IMR-90 (cell line): ENCODE results near the gene CEBPE. TPM values are rescaled to one million over a fixed set of nuclear protein-coding genes. Genes with fewer than 3 reads are reported as not detected.
A peak's percentile ranks its signal among the peaks of the same experiment; 100 is the strongest.

Experiments used
- ATAC-seq: fragments of 200-7000 bp; cut with Tn5 transposase; 2 replicates; pipeline ENCODE4 v1.9.1; 2020; ENCODE audit warnings: low read depth, mild to moderate bottlenecking, moderate library complexity
- BruUV-seq: library from RNA; stranded (reverse); fragments of 400-500 nt; replicated peaks from 2 replicates; lab custom pipeline; 2021; lab: Mats Ljungman, UMichigan
- CTCF ChIA-PET: fragments of 300-600 bp; formaldehyde crosslinking; extraction: SDS; loops from one replicate; lab custom pipeline; 2021; ENCODE audit warnings: antibody characterized with exemption; lab: Yijun Ruan, JAX
- POLR2A ChIA-PET: fragments of 300-600 bp; sonication (Branson Sonifier 250); formaldehyde crosslinking; loops from one replicate; lab custom pipeline; 2022; ENCODE audit warnings: antibody characterized with exemption; ENCODE audit not compliant: unreplicated experiment; lab: Charles Lee
- DNase-seq: peaks from one replicate; pipeline ENCODE4 v3.0.0; 2013
- H2AFZ ChIP-seq: replicated peaks from 2 replicates; pipeline ENCODE3; 2013; ENCODE audit warnings: low read length, mild to moderate bottlenecking; ENCODE audit not compliant: poor library complexity
- H2AK5ac ChIP-seq: 2 replicates; pipeline ENCODE4 v1.6.1; 2013; ENCODE audit warnings: low read depth, low read length, inconsistent platforms
- H2AK9ac ChIP-seq: replicated peaks from 2 replicates; pipeline ENCODE3; 2013; ENCODE audit warnings: mild to moderate bottlenecking, low read depth, low read length, moderate library complexity; ENCODE audit not compliant: poor library complexity
- H2BK120ac ChIP-seq: 2 replicates; pipeline ENCODE4 v1.6.1; 2013; ENCODE audit warnings: low read depth, low read length, inconsistent platforms
- H2BK15ac ChIP-seq: 3 replicates; pipeline ENCODE4 v1.6.1; 2013; ENCODE audit warnings: low read depth, low read length, inconsistent platforms
- H2BK20ac ChIP-seq: 2 replicates; pipeline ENCODE4 v1.6.1; 2013; ENCODE audit warnings: low read depth, mild to moderate bottlenecking, inconsistent platforms, low read length, moderate library complexity
- H2BK5ac ChIP-seq: 2 replicates; pipeline ENCODE4 v1.6.1; 2013; ENCODE audit warnings: mild to moderate bottlenecking, low read depth, low read length, inconsistent platforms; ENCODE audit not compliant: poor library complexity, severe bottlenecking
- H3K14ac ChIP-seq: replicated peaks from 2 replicates; pipeline ENCODE4 v1.6.1; 2013; ENCODE audit warnings: low read depth, low read length, inconsistent platforms
- H3K18ac ChIP-seq: 2 replicates; pipeline ENCODE4 v1.6.1; 2013; ENCODE audit warnings: low read depth, low read length, control low read depth
- H3K23ac ChIP-seq: 2 replicates; pipeline ENCODE4 v1.6.1; 2013; ENCODE audit warnings: low read depth, low read length, inconsistent platforms
- H3K27ac ChIP-seq: 2 replicates; pipeline ENCODE4 v1.5.1; 2013; ENCODE audit warnings: mild to moderate bottlenecking, control low read depth, low read length; ENCODE audit not compliant: insufficient read depth
- H3K27me3 ChIP-seq: 2 replicates; pipeline ENCODE4 v1.6.1; 2013; ENCODE audit warnings: low read length; ENCODE audit not compliant: control insufficient read depth, insufficient read depth
- H3K36me3 ChIP-seq: 2 replicates; pipeline ENCODE4 v1.6.1; 2013; ENCODE audit warnings: low read length, mixed read lengths; ENCODE audit not compliant: control insufficient read depth, insufficient read depth
- H3K4ac ChIP-seq: 2 replicates; pipeline ENCODE4 v1.6.1; 2013; ENCODE audit warnings: low read depth, low read length, inconsistent platforms
- H3K4me1 ChIP-seq: 2 replicates; pipeline ENCODE4 v1.6.1; 2013; ENCODE audit warnings: low read length, mixed read lengths; ENCODE audit not compliant: control insufficient read depth, insufficient read depth
- H3K4me2 ChIP-seq: 2 replicates; pipeline ENCODE4 v1.6.1; 2013; ENCODE audit warnings: low read depth, mild to moderate bottlenecking, control low read depth, low read length, moderate library complexity
- H3K4me3 ChIP-seq: 2 replicates; pipeline ENCODE4 v1.5.1; 2013; ENCODE audit warnings: low read depth, mild to moderate bottlenecking, control low read depth, low read length, moderate library complexity; ENCODE audit not compliant: insufficient read depth
- H3K56ac ChIP-seq: 2 replicates; pipeline ENCODE4 v1.6.1; 2013; ENCODE audit warnings: low read length, inconsistent platforms; ENCODE audit not compliant: insufficient read depth; ENCODE audit errors: extremely low read depth
- H3K79me1 ChIP-seq, 2 experiments: 2 replicates each; pipeline ENCODE4 v1.6.1; 2013; ENCODE audit warnings: low read length in 2 of 2, inconsistent platforms in 1 of 2, low read depth in 1 of 2
- H3K9ac ChIP-seq: 2 replicates; pipeline ENCODE4 v1.6.1; 2013; ENCODE audit warnings: low read depth, low read length, control low read depth
- H3K9me1 ChIP-seq: 2 replicates; pipeline ENCODE4 v1.6.1; 2013; ENCODE audit warnings: low read length, inconsistent platforms; ENCODE audit not compliant: insufficient read depth
- H3K9me3 ChIP-seq: 2 replicates; pipeline ENCODE4 v1.6.1; 2013; ENCODE audit warnings: low read length; ENCODE audit not compliant: control insufficient read depth, insufficient read depth
- H4K20me1 ChIP-seq: 2 replicates; pipeline ENCODE4 v1.6.1; 2013; ENCODE audit warnings: low read length, inconsistent platforms; ENCODE audit not compliant: insufficient read depth
- H4K5ac ChIP-seq: 2 replicates; pipeline ENCODE4 v1.6.1; 2013; ENCODE audit warnings: mild to moderate bottlenecking, low read depth, low read length, control low read depth
- H4K8ac ChIP-seq, 2 experiments: 2 replicates each; pipeline ENCODE4 v1.6.1; 2013; ENCODE audit warnings: low read depth in 2 of 2, low read length in 2 of 2, control low read depth in 1 of 2, inconsistent platforms in 1 of 2
- H4K91ac ChIP-seq: 2 replicates; pipeline ENCODE4 v1.6.1; 2013; ENCODE audit warnings: low read depth, low read length, inconsistent platforms; ENCODE audit not compliant: insufficient read depth
- BHLHE40 ChIP-seq: fragments of 150-350 bp; IDR thresholded peaks from 2 replicates; pipeline ENCODE4 v1.6.1; 2016; ENCODE audit warnings: mild to moderate bottlenecking, low read depth, low read length
- CEBPB ChIP-seq: IDR thresholded peaks from 2 replicates; pipeline ENCODE4 v1.6.1; 2012; ENCODE audit warnings: low read depth, low read length, improper control_type of control experiment
- CHD1 ChIP-seq: IDR thresholded peaks from 2 replicates; pipeline ENCODE4 v1.6.1; 2012; ENCODE audit warnings: low read depth, low read length, improper control_type of control experiment
- CTCF ChIP-seq: conservative IDR thresholded peaks from 2 replicates; pipeline ENCODE4 v1.5.1; 2012; ENCODE audit warnings: mild to moderate bottlenecking, low read depth, low read length, improper control_type of control experiment
- FOS ChIP-seq: fragments of 150-350 bp; IDR thresholded peaks from 2 replicates; pipeline ENCODE4 v1.6.1; 2016; ENCODE audit warnings: low read depth, low read length
- MAFK ChIP-seq: IDR thresholded peaks from 2 replicates; pipeline ENCODE4 v1.6.1; 2012; ENCODE audit warnings: low read depth, low read length, improper control_type of control experiment
- NFE2L2 ChIP-seq: fragments of 150-350 bp; IDR thresholded peaks from 2 replicates; pipeline ENCODE4 v1.6.1; 2016; ENCODE audit warnings: low read depth, mild to moderate bottlenecking, low read length
- POLR2A ChIP-seq: IDR thresholded peaks from 2 replicates; pipeline ENCODE4 v1.6.1; 2012; ENCODE audit warnings: mild to moderate bottlenecking, low read depth, low read length
- RAD21 ChIP-seq: IDR thresholded peaks from 2 replicates; pipeline ENCODE4 v1.6.1; 2012; ENCODE audit warnings: low read length, improper control_type of control experiment
- RCOR1 ChIP-seq: IDR thresholded peaks from 2 replicates; pipeline ENCODE4 v1.6.1; 2012; ENCODE audit warnings: mild to moderate bottlenecking, low read length, improper control_type of control experiment; ENCODE audit not compliant: insufficient replicate concordance
- RFX5 ChIP-seq: IDR thresholded peaks from 2 replicates; pipeline ENCODE4 v1.8.0; 2012; ENCODE audit warnings: low read depth, mild to moderate bottlenecking, low read length, moderate library complexity
- SMC3 ChIP-seq: fragments of 150-350 bp; IDR thresholded peaks from 2 replicates; pipeline ENCODE4 v1.6.1; 2016; ENCODE audit warnings: low read depth, mild to moderate bottlenecking, antibody characterized with exemption, low read length, moderate library complexity
- WGBS, 2 experiments: methylation state at CpG; one replicate each; pipeline versions ENCODE4 v1.1.5 to v1.1.7; 2013; ENCODE audit warnings: missing lambda C conversion rate in 2 of 2; ENCODE audit not compliant: insufficient read length in 1 of 2; ENCODE audit errors: extremely low coverage in 2 of 2; 5-methylcytosine and 5-hydroxymethylcytosine counted together
- dilution Hi-C: fragments of 300-500 bp; cut with HindIII; formaldehyde crosslinking; loops from one replicate; pipeline ENCODE4 v1.14.3; 2018; ENCODE audit warnings: low sequenced_read_pairs; ENCODE audit not compliant: unreplicated experiment
- in situ Hi-C: fragments of 300-500 bp; cut with MboI; formaldehyde crosslinking; loops from 3 replicates; pipeline ENCODE4 v1.14.3; 2019; ENCODE audit warnings: low sequenced_read_pairs, inconsistent platforms, mixed read lengths
- intact Hi-C: fragments of 100-400 bp; cut with micrococcal nuclease; formaldehyde crosslinking; loops from 2 replicates; pipeline ENCODE4 v1.10.0; 2022
- polyA plus RNA-seq, 3 experiments: library from polyadenylated mRNA; depleted of rRNA; stranded (reverse); fragments of >200 nt; gene quantifications; 2 replicates each; pipeline ENCODE4 v1.2.3, GENCODE V29; 2012; ENCODE audit warnings: low replicate concordance in 1 of 3
- total RNA-seq: library from RNA; depleted of rRNA; stranded (reverse); fragments of >200 nt; gene quantifications from 2 replicates; pipeline ENCODE4 v1.2.3, GENCODE V29; 2012
- TF ChIP-seq, protein P1 (sequence below): fragments of 150-350 bp; IDR thresholded peaks from 2 replicates; pipeline ENCODE4 v1.6.1; 2016; ENCODE audit warnings: low read depth, mild to moderate bottlenecking, low read length, moderate library complexity, borderline replicate concordance
- TF ChIP-seq, protein P2 (sequence below): fragments of 150-350 bp; IDR thresholded peaks from 2 replicates; pipeline ENCODE4 v1.6.1; 2017; ENCODE audit warnings: mild to moderate bottlenecking, antibody characterized with exemption, low read length, low read depth

Gene CEBPE
- total and polyA plus RNA-seq, 2 of the 4 experiments (the other 2 are of a cell fraction) = 0.05 TPM; not detected in 1

DNA sequence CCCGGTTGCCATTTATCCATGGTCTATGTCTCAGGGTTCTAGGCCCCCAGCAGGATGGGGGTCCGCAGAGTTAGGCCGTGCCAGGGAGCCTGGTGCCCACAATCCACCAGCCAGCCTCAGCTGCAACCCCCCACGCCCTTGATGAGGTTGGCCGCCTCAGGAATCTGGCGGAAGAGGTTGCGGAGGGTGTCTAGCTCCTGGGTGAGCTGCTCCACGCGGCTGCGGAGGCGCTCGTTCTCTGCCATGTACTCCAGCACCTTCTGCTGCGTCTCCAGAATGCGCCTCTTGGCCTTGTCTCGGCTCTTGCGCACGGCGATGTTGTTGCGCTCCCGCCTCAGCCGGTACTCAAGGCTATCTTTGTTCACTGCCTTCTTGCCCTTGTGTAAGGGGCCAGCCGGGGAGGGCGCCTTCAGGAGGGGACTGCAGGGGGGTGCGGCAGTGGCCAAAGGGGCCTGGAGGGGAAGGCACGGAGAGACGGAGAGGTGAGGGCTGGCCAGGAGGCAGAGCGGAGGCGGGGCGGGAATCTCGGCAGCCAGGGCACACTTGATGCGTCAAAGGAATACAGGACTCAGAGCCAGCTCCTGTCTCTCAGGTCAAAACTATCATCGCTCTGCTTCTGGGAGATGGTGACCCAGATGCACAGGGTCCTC lies 1.6 kb downstream of the CEBPE start:
- H3K27ac ChIP-seq = no peak overlapping the region
- no peak overlapping the region for H3K23ac ChIP-seq
- 94% methylated on average over 29 of the region's 32 CpGs; no CpG with 5 or more reads in 1 of the 2 experiments for WGBS, 2 experiments
- 0 out of 2 replicates have a peak overlapping the region, but pooled peaks have one; percentile 37 for H2BK20ac ChIP-seq
- H2BK15ac ChIP-seq = peak overlapping the region; percentile 52; the same call in 1 of the 3 replicates
- no peaks in the 10 kb centered on the region for H3K27me3 ChIP-seq
- no peak overlapping the region for H3K14ac ChIP-seq
- no peak overlapping the region for H2AK9ac ChIP-seq
- BruUV-seq = no TSS peak
- H3K4me2 ChIP-seq = no peak overlapping the region
- in situ Hi-C loops = loop anchor here (10.0 kb wide), 1 partner anchor 187 kb away; the partner anchor contains the start of genes BCL2L2 and PPP1R3E
- H2AK5ac ChIP-seq = peak overlapping the region; percentile 32
- peak overlapping the region; percentile 35 for H2BK120ac ChIP-seq
- intact Hi-C loops = no loop called here
- no peak overlapping the region for H2AFZ ChIP-seq
- H3K4ac ChIP-seq = peak overlapping the region; percentile 73; the same call in 1 of the 2 replicates
- H3K4me3 ChIP-seq = no peak overlapping the region
- no peak overlapping the region for H4K5ac ChIP-seq
- no peak for DNase-seq
- H4K8ac ChIP-seq = no peak overlapping the region
- H4K20me1 ChIP-seq = no peaks in the 10 kb centered on the region
- no peak for ATAC-seq
- H2BK5ac ChIP-seq = no peak overlapping the region
- peaks cover 9 to 10% of the 10 kb centered on the region in 2 experiments; a peak in 2 of 4 replicates for H3K79me1 ChIP-seq
- H4K91ac ChIP-seq = no peak overlapping the region
- POLR2A ChIA-PET = no interaction called here
- no peaks in the 10 kb centered on the region for H3K9me3 ChIP-seq
- dilution Hi-C loops = no loop called here
- peaks cover 32% of the 10 kb centered on the region for H3K4me1 ChIP-seq
- peaks cover 35% of the 10 kb centered on the region for H3K9me1 ChIP-seq
- H3K18ac ChIP-seq = no peak overlapping the region
- H3K36me3 ChIP-seq = no peaks in the 10 kb centered on the region
- CTCF ChIA-PET = interaction anchor here (1.5 kb wide), 1 partner anchor 48 kb away, joined by 3 read pairs; no protein-coding TSS in a partner anchor
- no peak for TF ChIP-seq RCOR1
- TF ChIP-seq RAD21 = no peak
- TF ChIP-seq FOS = no peak
- TF ChIP-seq SMC3 = no peak
- TF ChIP-seq RFX5 = no peak
- TF ChIP-seq, protein P1, sequence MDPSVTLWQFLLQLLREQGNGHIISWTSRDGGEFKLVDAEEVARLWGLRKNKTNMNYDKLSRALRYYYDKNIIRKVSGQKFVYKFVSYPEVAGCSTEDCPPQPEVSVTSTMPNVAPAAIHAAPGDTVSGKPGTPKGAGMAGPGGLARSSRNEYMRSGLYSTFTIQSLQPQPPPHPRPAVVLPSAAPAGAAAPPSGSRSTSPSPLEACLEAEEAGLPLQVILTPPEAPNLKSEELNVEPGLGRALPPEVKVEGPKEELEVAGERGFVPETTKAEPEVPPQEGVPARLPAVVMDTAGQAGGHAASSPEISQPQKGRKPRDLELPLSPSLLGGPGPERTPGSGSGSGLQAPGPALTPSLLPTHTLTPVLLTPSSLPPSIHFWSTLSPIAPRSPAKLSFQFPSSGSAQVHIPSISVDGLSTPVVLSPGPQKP = no peak
- no peak for TF ChIP-seq CTCF
- no peak for TF ChIP-seq BHLHE40
- no peak for TF ChIP-seq NFE2L2
- no peak for TF ChIP-seq CEBPB
- no peak for TF ChIP-seq MAFK
- no peak for TF ChIP-seq POLR2A
- no peak for TF ChIP-seq CHD1
- TF ChIP-seq, protein P2, sequence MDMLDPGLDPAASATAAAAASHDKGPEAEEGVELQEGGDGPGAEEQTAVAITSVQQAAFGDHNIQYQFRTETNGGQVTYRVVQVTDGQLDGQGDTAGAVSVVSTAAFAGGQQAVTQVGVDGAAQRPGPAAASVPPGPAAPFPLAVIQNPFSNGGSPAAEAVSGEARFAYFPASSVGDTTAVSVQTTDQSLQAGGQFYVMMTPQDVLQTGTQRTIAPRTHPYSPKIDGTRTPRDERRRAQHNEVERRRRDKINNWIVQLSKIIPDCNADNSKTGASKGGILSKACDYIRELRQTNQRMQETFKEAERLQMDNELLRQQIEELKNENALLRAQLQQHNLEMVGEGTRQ = no peak
- no peak overlapping the region for H3K56ac ChIP-seq
- H3K9ac ChIP-seq = no peak overlapping the region
